ENCODE measurements around the gene TBC1D22A. TPM values are rescaled to one million over a fixed set of nuclear protein-coding genes. Genes with fewer than 3 reads are reported as not detected.
A peak's percentile ranks its signal among the peaks of the same experiment; 100 is the strongest.

Gene TBC1D22A
- total RNA-seq, 4 donors from 2014 or later, result 42.6 to 70.4 (median 55.1) TPM

DNA sequence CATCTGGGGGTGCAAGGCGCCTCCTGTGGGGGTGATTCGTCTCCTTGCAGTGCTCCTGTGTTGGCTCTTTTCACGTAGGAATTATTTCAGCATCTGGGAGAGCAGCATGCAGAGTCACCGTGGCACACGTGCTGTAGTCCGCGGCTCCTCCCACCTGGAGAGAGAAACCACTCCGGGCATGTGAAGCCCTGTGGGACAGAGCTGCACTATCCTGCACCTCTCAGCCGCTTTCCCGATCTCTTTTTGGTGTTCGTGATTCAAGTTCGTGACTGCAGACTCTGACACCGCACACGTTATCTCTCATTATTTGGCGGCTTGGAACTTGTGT is 394.6 kb downstream of the TBC1D22A start:
- H3K36me3 ChIP-seq, result peaks cover 0 to 3% (median 0%) of the 10 kb centered on the region in 3 donors
- no peaks in the 10 kb centered on the region for H3K27me3 ChIP-seq
- H3K4me3 ChIP-seq, result no peak overlapping the region
- no peak for DNase-seq
- H3K9me3 ChIP-seq, result no peaks in the 10 kb centered on the region
- H3K27ac ChIP-seq, result no peak overlapping the region
- no peaks in the 10 kb centered on the region for H3K4me1 ChIP-seq
- TF ChIP-seq, protein P1, sequence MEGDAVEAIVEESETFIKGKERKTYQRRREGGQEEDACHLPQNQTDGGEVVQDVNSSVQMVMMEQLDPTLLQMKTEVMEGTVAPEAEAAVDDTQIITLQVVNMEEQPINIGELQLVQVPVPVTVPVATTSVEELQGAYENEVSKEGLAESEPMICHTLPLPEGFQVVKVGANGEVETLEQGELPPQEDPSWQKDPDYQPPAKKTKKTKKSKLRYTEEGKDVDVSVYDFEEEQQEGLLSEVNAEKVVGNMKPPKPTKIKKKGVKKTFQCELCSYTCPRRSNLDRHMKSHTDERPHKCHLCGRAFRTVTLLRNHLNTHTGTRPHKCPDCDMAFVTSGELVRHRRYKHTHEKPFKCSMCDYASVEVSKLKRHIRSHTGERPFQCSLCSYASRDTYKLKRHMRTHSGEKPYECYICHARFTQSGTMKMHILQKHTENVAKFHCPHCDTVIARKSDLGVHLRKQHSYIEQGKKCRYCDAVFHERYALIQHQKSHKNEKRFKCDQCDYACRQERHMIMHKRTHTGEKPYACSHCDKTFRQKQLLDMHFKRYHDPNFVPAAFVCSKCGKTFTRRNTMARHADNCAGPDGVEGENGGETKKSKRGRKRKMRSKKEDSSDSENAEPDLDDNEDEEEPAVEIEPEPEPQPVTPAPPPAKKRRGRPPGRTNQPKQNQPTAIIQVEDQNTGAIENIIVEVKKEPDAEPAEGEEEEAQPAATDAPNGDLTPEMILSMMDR (IDR thresholded peaks at IDR 0.05), result no peak
- TF ChIP-seq POLR2A (IDR thresholded peaks at IDR 0.05), result no peak

DNA sequence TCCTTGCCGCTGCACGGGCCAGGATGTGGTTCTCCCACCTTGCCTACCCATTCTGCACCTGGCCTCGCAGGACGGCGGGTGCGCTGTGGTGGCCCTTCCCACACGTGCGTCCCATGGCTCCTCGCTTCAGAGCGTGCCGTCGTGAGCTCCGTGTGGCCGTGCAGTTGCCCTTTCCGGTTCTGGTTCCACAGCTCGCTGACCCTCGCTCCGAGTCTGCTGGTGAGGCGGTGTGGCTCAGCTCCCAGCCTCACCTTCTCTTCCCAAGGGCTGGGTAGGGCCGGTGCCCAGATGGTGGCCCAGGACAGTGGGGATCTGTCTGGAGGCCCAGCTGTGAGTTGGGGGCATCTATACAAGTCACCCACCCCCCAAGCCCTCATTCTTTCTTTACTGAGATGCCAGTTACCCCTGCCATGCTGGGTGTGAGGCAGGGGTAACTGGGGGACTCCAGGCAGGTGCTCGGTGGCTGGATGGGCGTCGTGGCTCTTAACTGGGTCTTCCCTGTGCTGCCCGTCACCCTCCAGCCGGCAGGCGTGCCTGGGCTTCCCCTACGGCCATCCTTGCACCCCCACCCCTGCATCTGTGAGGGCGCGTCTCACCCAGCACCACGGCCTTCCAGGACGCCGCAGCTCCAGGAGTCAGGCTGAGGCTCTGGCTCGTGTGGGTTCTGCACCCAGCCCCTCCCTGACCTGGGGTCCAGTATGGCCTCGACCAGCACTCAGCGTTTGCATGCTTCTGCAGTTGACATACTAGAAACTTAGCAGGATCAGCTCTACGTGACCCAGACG is 395.2 kb downstream of the TBC1D22A start:
- DNase-seq, result no peak
- no peak for TF ChIP-seq POLR2A (IDR thresholded peaks at IDR 0.05)
- TF ChIP-seq, protein P1 (IDR thresholded peaks at IDR 0.05), result no peak
- H3K27ac ChIP-seq, result no peak overlapping the region
- peaks cover 0 to 3% (median 0%) of the 10 kb centered on the region in 3 donors for H3K36me3 ChIP-seq
- no peaks in the 10 kb centered on the region for H3K9me3 ChIP-seq
- no peak overlapping the region for H3K4me3 ChIP-seq
- no peaks in the 10 kb centered on the region for H3K4me1 ChIP-seq
- H3K27me3 ChIP-seq, result no peaks in the 10 kb centered on the region

DNA sequence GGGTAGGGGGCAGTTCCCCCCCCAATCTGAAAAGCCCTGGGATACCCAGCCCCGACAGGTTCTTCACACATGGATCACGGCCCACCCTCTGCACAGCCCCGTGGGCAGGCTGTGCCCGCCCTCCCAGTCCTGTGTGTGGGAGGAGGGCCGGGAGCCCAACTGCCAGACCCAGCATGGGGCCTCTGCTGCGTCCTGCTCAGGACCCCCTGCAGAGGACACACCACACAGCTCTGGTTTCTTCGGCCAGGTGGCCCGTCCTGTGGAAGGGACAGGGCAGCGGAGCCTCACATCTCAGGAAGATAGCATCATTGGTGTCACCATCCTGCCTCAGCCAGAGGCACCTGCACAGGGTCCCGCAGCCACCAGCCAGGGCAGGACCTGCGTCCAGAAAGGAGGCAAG is 396.0 kb downstream of the TBC1D22A start:
- H3K4me3 ChIP-seq, result no peak overlapping the region
- no peaks in the 10 kb centered on the region for H3K27me3 ChIP-seq
- H3K9me3 ChIP-seq, result no peaks in the 10 kb centered on the region
- no peak overlapping the region for H3K27ac ChIP-seq
- H3K4me1 ChIP-seq, result no peaks in the 10 kb centered on the region
- peaks cover 0 to 3% (median 0%) of the 10 kb centered on the region in 3 donors for H3K36me3 ChIP-seq
- no peak for DNase-seq
- TF ChIP-seq, protein P1 (IDR thresholded peaks at IDR 0.05), result no peak
- TF ChIP-seq POLR2A (IDR thresholded peaks at IDR 0.05), result no peak

DNA sequence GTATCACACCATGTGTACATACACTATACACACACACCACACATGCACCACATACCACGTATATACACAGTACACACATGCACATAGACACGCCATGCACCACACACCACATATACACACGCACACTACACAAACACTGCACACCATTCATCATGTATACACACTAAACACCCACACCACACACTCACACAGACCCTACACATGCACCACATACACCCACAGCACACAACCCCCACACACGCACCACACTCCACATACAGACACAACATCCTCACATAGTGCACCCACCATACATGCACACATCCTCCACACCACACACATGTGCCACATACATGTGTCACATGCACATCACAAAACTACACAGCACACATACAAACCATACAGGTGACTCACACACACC is 397.1 kb downstream of the TBC1D22A start:
- H3K27me3 ChIP-seq, result no peaks in the 10 kb centered on the region
- DNase-seq, result no peak
- H3K27ac ChIP-seq, result no peak overlapping the region
- TF ChIP-seq, protein P1 (IDR thresholded peaks at IDR 0.05), result no peak
- no peaks in the 10 kb centered on the region for H3K9me3 ChIP-seq
- no peaks in the 10 kb centered on the region for H3K4me1 ChIP-seq
- H3K36me3 ChIP-seq, result peaks cover 0 to 3% (median 0%) of the 10 kb centered on the region in 3 donors
- H3K4me3 ChIP-seq, result no peak overlapping the region

DNA sequence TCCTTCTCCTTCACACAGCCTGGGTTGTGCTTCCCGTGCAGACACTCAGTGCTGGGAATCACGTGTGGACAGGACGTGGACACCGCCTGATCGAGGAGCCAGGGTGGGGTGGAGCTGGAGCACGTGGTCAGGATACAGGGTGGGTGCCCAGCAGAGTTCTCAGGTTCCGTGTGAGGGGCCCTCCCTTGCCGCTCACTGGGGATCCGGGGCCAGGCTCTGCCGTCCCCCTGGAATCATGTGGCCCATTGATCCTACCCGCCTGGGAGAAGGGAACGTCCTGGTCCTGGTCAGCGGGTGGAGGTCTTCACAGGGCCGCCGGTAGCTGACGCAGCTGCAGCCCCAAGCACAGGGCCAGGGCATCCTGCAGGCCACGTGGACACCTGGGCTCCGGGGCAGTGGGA is 397.7 kb downstream of the TBC1D22A start:
- DNase-seq, result peak in 1 of 3 donors; percentile 37
- Histone ChIP-seq H3K9me3 (no peaks in the 10 kb centered on the region), H3K4me1 (no peaks in the 10 kb centered on the region), H3K36me3 (peaks cover 0 to 3% (median 0%) of the 10 kb centered on the region in 3 donors), H3K27me3 (no peaks in the 10 kb centered on the region), H3K4me3 (no peak overlapping the region), H3K27ac (no peak overlapping the region)
- TF ChIP-seq, protein P1 (IDR thresholded peaks at IDR 0.05), result no peak
- no peak for TF ChIP-seq POLR2A (IDR thresholded peaks at IDR 0.05)

Measured in Peyer's patch (tissue), 4 donors.